Lower lobe of right lung (tissue), 2 donors: ENCODE results near the gene SHOX. TPM values are rescaled to one million over a fixed set of nuclear protein-coding genes. Genes with fewer than 3 reads are reported as not detected.

Experiments used
- ATAC-seq, 2 donors: fragments of 200-7000 bp; cut with Tn5 transposase; one replicate each; pipeline ENCODE4 v1.9.1; 2020 to 2022; ENCODE audit warnings: mild to moderate bottlenecking in 2 of 2, moderate library complexity in 2 of 2
- DNase-seq: peaks from one replicate; pipeline ENCODE4 v3.0.0-alpha.2; 2020
- H3K27ac ChIP-seq: fragments of 200-600 bp; one replicate; pipeline ENCODE4 v1.8.0; 2022
- H3K27me3 ChIP-seq: fragments of 200-600 bp; one replicate; pipeline ENCODE4 v1.8.0; 2022; ENCODE audit warnings: low read depth
- H3K36me3 ChIP-seq: fragments of 200-600 bp; one replicate; pipeline ENCODE4 v1.8.0; 2022; ENCODE audit warnings: mild to moderate bottlenecking
- H3K4me1 ChIP-seq: fragments of 200-600 bp; one replicate; pipeline ENCODE4 v1.8.0; 2022
- H3K4me3 ChIP-seq: fragments of 200-600 bp; one replicate; pipeline ENCODE4 v1.8.0; 2022; ENCODE audit warnings: mild to moderate bottlenecking
- H3K9me3 ChIP-seq: fragments of 200-600 bp; one replicate; pipeline ENCODE4 v1.8.0; 2022
- intact Hi-C: fragments of 100-400 bp; cut with DNase I; formaldehyde crosslinking; loops from one replicate; pipeline ENCODE4 v1.11.0; 2022
- total RNA-seq: library from RNA; stranded (reverse); fragmentation: NEBNext Ultra II Directional; extraction: Animal tissue kit (Norgen Biotek cat#: 25700); gene quantifications from one replicate; pipeline ENCODE4 v1.2.1, GENCODE V29; 2021
- TF ChIP-seq, protein P1 (sequence below): fragments of 200-600 bp; IDR thresholded peaks from one replicate; pipeline ENCODE4 v1.8.0; 2022; ENCODE audit warnings: antibody characterized with exemption, mild to moderate bottlenecking
- donor health status: DM: no; HTN: yes; CAD: no; lungs with severe emphysema.

SHOX gene
- total RNA-seq, 1 donor from 2014 or later, result not detected

DNA sequence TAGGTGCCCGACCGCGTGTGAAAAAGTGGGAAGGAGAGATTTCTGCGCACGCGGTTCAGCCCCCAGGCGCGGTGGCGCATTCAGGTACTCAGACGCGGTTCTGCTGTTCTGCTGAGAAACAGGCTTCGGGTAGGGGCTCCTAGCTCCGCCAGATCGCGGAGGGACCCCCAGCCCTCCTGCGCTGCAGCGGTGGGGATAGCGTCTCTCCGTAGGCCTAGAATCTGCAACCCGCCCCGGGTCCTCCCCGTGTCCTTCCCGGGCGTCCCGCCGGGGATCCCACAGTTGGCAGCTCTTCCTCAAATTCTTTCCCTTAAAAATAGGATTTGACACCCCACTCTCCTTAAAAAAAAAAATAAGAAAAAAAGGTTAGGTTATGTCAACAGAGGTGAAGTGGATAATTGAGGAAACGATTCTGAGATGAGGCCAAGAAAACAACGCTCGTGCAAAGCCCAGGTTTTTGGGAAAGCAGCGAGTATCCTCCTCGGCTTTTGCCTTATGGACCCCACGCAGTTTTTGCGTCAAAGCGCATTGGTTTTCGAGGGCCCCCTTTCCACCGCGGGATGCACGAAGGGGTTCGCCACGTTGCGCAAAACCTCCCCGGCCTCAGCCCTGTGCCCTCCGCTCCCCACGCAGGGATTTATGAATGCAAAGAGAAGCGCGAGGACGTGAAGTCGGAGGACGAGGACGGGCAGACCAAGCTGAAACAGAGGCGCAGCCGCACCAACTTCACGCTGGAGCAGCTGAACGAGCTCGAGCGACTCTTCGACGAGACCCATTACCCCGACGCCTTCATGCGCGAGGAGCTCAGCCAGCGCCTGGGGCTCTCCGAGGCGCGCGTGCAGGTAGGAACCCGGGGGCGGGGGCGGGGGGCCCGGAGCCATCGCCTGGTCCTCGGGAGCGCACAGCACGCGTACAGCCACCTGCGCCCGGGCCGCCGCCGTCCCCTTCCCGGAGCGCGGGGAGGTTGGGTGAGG, 3.7 kb downstream of the SHOX start:
- H3K4me3 ChIP-seq, result no peak overlapping the region
- H3K27ac ChIP-seq, result no peak overlapping the region
- no peaks in the 10 kb centered on the region for H3K9me3 ChIP-seq
- H3K4me1 ChIP-seq, result no peaks in the 10 kb centered on the region
- peaks cover 89% of the 10 kb centered on the region for H3K27me3 ChIP-seq
- TF ChIP-seq, protein P1, sequence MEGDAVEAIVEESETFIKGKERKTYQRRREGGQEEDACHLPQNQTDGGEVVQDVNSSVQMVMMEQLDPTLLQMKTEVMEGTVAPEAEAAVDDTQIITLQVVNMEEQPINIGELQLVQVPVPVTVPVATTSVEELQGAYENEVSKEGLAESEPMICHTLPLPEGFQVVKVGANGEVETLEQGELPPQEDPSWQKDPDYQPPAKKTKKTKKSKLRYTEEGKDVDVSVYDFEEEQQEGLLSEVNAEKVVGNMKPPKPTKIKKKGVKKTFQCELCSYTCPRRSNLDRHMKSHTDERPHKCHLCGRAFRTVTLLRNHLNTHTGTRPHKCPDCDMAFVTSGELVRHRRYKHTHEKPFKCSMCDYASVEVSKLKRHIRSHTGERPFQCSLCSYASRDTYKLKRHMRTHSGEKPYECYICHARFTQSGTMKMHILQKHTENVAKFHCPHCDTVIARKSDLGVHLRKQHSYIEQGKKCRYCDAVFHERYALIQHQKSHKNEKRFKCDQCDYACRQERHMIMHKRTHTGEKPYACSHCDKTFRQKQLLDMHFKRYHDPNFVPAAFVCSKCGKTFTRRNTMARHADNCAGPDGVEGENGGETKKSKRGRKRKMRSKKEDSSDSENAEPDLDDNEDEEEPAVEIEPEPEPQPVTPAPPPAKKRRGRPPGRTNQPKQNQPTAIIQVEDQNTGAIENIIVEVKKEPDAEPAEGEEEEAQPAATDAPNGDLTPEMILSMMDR, result no peak
- no peak for ATAC-seq
- intact Hi-C loops, result no loop called here
- DNase-seq, result no peak
- H3K36me3 ChIP-seq, result no peaks in the 10 kb centered on the region

DNA sequence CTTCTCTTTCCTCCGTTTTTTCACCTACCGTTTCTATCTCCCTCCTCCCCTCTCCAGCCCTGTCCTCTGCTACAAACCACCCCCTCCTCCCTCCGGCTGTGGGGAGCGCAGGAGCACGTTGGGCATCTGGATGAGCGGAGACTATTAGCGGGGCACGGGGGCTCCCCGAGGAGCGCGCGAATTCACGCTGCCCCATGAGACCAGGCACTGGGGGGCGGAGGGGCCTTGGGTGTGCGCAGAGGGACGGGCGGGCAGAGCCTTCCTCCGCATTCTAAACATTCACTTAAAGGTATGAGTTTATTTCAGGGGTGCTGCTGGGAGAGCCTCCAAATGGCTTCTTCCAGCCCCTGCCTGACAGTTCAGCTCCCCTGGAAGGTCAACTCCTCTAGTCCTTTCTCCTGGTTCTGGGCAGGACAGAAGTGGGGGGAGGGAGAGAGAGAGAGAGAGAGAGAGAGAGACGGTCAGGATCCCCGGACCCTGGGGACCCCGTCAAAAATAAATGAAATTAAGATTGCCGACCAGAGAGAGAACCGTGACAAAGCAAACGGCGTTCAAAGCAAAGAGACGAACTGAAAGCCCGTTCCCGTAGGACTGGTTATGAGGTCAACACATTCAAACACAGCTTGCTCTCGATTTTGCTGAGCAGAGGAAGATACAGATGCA, 5.0 kb downstream of the SHOX start:
- Histone ChIP-seq H3K36me3 (no peaks in the 10 kb centered on the region), H3K4me3 (no peak overlapping the region), H3K9me3 (no peaks in the 10 kb centered on the region), H3K27me3 (peaks cover 88% of the 10 kb centered on the region), H3K27ac (no peak overlapping the region), H3K4me1 (no peaks in the 10 kb centered on the region)
- DNase-seq (no peak), ATAC-seq (no peak)
- intact Hi-C loops, result no loop called here
- TF ChIP-seq, protein P1, result no peak

DNA sequence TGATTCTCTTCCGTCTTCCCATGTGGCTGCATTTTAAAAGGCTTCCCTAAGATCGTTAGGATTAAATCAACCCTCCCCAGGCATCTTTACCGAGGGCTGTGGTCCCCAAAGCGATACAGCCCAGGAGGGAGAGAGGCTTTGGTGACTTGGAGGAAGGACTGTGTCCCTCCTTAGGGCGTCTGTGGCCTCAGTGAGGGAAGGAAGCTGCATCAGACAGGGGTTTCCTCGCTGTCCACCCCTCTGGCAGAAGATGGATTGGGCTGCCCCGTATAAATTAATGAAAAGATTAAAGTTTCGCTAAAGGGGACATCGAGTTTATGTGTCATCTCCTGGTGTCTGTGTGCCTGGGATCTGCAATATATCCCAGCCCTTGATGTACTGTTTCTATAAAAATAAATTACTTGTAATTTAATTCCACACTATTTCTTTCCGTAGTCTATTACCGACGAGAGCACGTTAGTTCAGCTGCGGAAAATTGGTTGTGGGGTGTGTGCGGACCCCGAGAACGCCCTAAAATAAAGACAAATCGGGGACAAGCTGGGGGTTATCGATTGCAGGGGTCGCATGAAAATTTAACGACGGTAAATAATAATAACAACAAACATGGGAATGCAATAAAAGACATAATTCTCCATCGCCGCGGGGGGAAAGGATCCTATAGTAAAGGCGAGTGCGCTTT, 6.5 kb downstream of the SHOX start:
- no peak overlapping the region for H3K4me3 ChIP-seq
- H3K4me1 ChIP-seq, result no peaks in the 10 kb centered on the region
- H3K36me3 ChIP-seq, result no peaks in the 10 kb centered on the region
- TF ChIP-seq, protein P1, result no peak
- intact Hi-C loops, result no loop called here
- H3K27ac ChIP-seq, result no peak overlapping the region
- no peaks in the 10 kb centered on the region for H3K9me3 ChIP-seq
- DNase-seq (no peak), ATAC-seq (no peak)
- peaks cover 84% of the 10 kb centered on the region for H3K27me3 ChIP-seq

DNA sequence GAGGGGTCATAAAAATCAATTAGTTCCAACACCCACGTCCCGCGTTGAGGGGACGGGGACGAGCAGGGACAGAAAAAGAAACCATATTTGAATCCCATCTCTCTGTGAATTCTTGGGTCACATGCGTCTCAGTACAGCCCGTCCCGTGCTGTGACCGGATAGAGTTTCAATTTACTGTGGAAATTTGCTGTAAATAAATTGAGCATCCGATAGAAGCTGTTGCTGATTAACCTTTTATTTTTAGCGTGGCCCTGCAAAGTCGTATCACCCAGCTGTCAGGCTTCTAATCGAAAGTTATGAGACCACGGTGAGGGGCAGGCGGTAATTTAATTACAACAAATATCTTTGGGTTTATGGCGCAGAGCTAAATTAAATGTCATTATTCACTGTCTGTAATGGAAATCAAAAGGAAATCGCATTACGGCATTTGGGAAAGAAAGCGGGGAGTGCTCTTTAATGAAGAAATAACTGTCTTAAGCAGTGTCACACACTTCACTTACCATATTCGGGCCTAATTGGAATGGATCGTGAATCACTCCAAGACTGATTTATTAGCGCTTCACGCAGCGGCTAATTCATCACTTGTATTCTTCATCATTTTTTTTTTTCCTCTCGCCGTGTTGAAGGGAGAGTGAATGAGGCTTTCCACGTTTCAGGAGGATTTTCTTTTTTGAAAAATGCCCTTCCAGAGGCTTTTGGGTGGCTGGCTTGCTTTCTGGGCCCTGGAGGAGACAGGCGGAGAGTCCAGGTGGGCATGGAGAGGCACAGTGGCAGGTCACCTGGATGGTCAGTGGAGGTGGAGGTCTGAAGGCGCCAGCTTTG, 7.3 kb downstream of the SHOX start:
- TF ChIP-seq, protein P1, result no peak
- Histone ChIP-seq H3K27ac (no peak overlapping the region), H3K36me3 (no peaks in the 10 kb centered on the region), H3K4me3 (no peak overlapping the region), H3K4me1 (no peaks in the 10 kb centered on the region), H3K9me3 (no peaks in the 10 kb centered on the region), H3K27me3 (peaks cover 82% of the 10 kb centered on the region)
- DNase-seq (no peak), ATAC-seq (no peak)
- intact Hi-C loops, result no loop called here
